Stimulated activated CD8-positive, alpha-beta memory T cell treated with anti-CD3 and anti-CD28 coated beads, Interleukin-15, amount 100 ng/mL, for 48 hours (primary cell): ENCODE results near the gene CAMKMT.
"Not testable (repeated sequence)": the region's sequence is repeated elsewhere in the genome, so short reads cannot be mapped to it uniquely, and the experiment has no call there.

Experiments
- DNase-seq, 2 donors: peaks; one replicate each; pipeline ENCODE4 v3.0.0-alpha.2; 2020; ENCODE audit warnings: low read depth in 2 of 2

CAMKMT gene

GRCh38 chr2:44360749-44361329, 908 bp upstream of the CAMKMT start:
- no peak for DNase-seq

- DNase-seq, result no peak
Measured at GRCh38 chr2:44362207-44363015, 664 bp downstream of the CAMKMT start.

GRCh38 chr2:44364604-44365003, 2.9 kb downstream of the CAMKMT start:
- DNase-seq, result no peak

GRCh38 chr2:44367591-44367990, 5.8 kb downstream of the CAMKMT start:
- DNase-seq, result no peak

GRCh38 chr2:44369392-44369791, 7.6 kb downstream of the CAMKMT start:
- no peak for DNase-seq

GRCh38 chr2:44371445-44371844, 9.7 kb downstream of the CAMKMT start:
- no peak for DNase-seq

GRCh38 chr2:44372246-44372645, 10.5 kb downstream of the CAMKMT start:
- no peak for DNase-seq

- DNase-seq, result no peak
Measured at GRCh38 chr2:44377486-44377885, 15.7 kb downstream of the CAMKMT start.

- DNase-seq, result not testable (repeated sequence)
Measured at GRCh38 chr2:44385226-44385625, 23.5 kb downstream of the CAMKMT start.

- no peak for DNase-seq
Measured at GRCh38 chr2:44388877-44389276, 27.1 kb downstream of the CAMKMT start.

- no peak for DNase-seq
Measured at GRCh38 chr2:44389895-44390294, 28.1 kb downstream of the CAMKMT start.

- no peak for DNase-seq
Measured at GRCh38 chr2:44392338-44392943, 30.7 kb downstream of the CAMKMT start.

GRCh38 chr2:44397447-44398175, 35.9 kb downstream of the CAMKMT start:
- DNase-seq, result no peak

GRCh38 chr2:44398243-44398897, 36.6 kb downstream of the CAMKMT start:
- DNase-seq, result no peak

GRCh38 chr2:44420725-44421124, 59.0 kb downstream of the CAMKMT start:
- no peak for DNase-seq

GRCh38 chr2:44424211-44424610, 62.5 kb downstream of the CAMKMT start:
- DNase-seq, result no peak

- DNase-seq, result no peak
Measured at GRCh38 chr2:44429034-44429433, 67.3 kb downstream of the CAMKMT start.

GRCh38 chr2:44430342-44430741, 68.6 kb downstream of the CAMKMT start:
- DNase-seq, result no peak

- no peak for DNase-seq
Measured at GRCh38 chr2:44433895-44434294, 72.1 kb downstream of the CAMKMT start.

- no peak for DNase-seq
Measured at GRCh38 chr2:44441200-44441599, 79.5 kb downstream of the CAMKMT start.

- DNase-seq, result no peak
Measured at GRCh38 chr2:44442019-44442418, 80.3 kb downstream of the CAMKMT start.

- no peak for DNase-seq
Measured at GRCh38 chr2:44443517-44443916, 81.8 kb downstream of the CAMKMT start.
